Suprapubic skin (tissue), 4 donors: ENCODE results near the gene SEC61A1. TPM values are rescaled to one million over a fixed set of nuclear protein-coding genes. Genes with fewer than 3 reads are reported as not detected.

Source experiments
- DNase-seq, 2 donors: peaks; one replicate each; pipeline ENCODE4 v3.0.0-alpha.2; 2019; ENCODE audit warnings: low spot score in 2 of 2
- H3K27ac ChIP-seq: fragments of 200-600 bp; sonication (generic); one replicate; pipeline ENCODE4 v1.5.1; 2019
- H3K27me3 ChIP-seq: fragments of 200-600 bp; sonication (generic); one replicate; pipeline ENCODE4 v1.5.1; 2019
- H3K36me3 ChIP-seq: fragments of 200-600 bp; sonication (generic); one replicate; pipeline ENCODE4 v1.5.1; 2019
- H3K4me1 ChIP-seq: fragments of 200-600 bp; sonication (generic); one replicate; pipeline ENCODE4 v1.5.1; 2019
- H3K4me3 ChIP-seq: fragments of 200-600 bp; sonication (generic); one replicate; pipeline ENCODE4 v1.5.1; 2019; ENCODE audit warnings: mild to moderate bottlenecking
- H3K9me3 ChIP-seq: fragments of 200-600 bp; sonication (generic); one replicate; pipeline ENCODE4 v1.5.1; 2019
- EP300 ChIP-seq: sonication (generic); formaldehyde crosslinking; IDR thresholded peaks from one replicate; pipeline ENCODE4 v1.6.1; 2017; ENCODE audit warnings: antibody characterized with exemption
- POLR2A ChIP-seq, 2 donors: fragments of 450-650 bp; IDR thresholded peaks; one replicate each; pipeline ENCODE4 v1.6.1; 2017; ENCODE audit warnings: antibody characterized with exemption in 2 of 2, mild to moderate bottlenecking in 2 of 2, moderate library complexity in 2 of 2
- POLR2AphosphoS5 ChIP-seq, 3 donors: sonication (generic); formaldehyde crosslinking; IDR thresholded peaks; one replicate each; pipeline ENCODE4 v1.6.1; 2017; ENCODE audit warnings: antibody characterized with exemption in 3 of 3
- WGBS: methylation state at CpG from one replicate; pipeline ENCODE4 v1.1.5; 2018; 5-methylcytosine and 5-hydroxymethylcytosine counted together
- total RNA-seq, 4 donors: library from RNA; depleted of rRNA; stranded (reverse); fragments of >200 nt; gene quantifications; one replicate each; pipeline ENCODE4 v1.1.0, GENCODE V29; 2016
- TF ChIP-seq, protein P1 (sequence below), 2 donors: fragments of 200-600 bp in 1 of 2; fragments of 450-650 bp in 1 of 2; sonication (generic) in 1 of 2; IDR thresholded peaks; one replicate each; pipeline ENCODE4 v1.5.1; 2016 to 2019; ENCODE audit warnings: antibody characterized with exemption in 2 of 2, mild to moderate bottlenecking in 1 of 2, moderate library complexity in 1 of 2

SEC61A1 gene
- total RNA-seq, 4 donors from 2014 or later = 83.5 to 132 (median 124) TPM

DNA sequence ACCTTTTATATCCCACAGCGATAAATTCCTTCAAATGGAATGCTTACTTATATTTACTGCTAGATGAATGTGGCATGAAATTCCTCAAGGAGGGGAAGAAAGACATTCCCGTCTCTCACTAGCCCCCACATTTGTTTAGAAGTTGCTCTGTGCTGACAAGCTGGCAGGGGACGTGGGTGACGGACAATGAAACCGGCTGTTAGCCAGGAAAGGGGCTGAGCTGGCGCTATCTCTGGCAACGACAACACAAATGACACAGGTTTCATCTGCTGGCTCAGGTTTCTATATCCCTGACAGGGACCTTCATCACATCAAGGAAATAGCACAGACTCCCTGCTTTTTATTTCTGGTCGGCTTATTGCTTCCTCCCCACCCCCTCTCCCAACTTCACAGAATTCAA, 55.6 kb downstream of the SEC61A1 start:
- TF ChIP-seq EP300 = no peak
- no peak for TF ChIP-seq POLR2A (IDR thresholded peaks at IDR 0.05)
- TF ChIP-seq POLR2AphosphoS5 (IDR thresholded peaks at IDR 0.05) = no peak
- TF ChIP-seq, protein P1, sequence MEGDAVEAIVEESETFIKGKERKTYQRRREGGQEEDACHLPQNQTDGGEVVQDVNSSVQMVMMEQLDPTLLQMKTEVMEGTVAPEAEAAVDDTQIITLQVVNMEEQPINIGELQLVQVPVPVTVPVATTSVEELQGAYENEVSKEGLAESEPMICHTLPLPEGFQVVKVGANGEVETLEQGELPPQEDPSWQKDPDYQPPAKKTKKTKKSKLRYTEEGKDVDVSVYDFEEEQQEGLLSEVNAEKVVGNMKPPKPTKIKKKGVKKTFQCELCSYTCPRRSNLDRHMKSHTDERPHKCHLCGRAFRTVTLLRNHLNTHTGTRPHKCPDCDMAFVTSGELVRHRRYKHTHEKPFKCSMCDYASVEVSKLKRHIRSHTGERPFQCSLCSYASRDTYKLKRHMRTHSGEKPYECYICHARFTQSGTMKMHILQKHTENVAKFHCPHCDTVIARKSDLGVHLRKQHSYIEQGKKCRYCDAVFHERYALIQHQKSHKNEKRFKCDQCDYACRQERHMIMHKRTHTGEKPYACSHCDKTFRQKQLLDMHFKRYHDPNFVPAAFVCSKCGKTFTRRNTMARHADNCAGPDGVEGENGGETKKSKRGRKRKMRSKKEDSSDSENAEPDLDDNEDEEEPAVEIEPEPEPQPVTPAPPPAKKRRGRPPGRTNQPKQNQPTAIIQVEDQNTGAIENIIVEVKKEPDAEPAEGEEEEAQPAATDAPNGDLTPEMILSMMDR (IDR thresholded peaks at IDR 0.05) = no peak
- H3K27me3 ChIP-seq = no peaks in the 10 kb centered on the region
- no peak for DNase-seq
- H3K4me1 ChIP-seq = no peaks in the 10 kb centered on the region
- H3K4me3 ChIP-seq = no peak overlapping the region
- H3K27ac ChIP-seq = no peak overlapping the region
- H3K36me3 ChIP-seq = peaks cover 20% of the 10 kb centered on the region
- H3K9me3 ChIP-seq = no peaks in the 10 kb centered on the region
- 77% methylated on average over 8 of the region's 8 CpGs for WGBS

DNA sequence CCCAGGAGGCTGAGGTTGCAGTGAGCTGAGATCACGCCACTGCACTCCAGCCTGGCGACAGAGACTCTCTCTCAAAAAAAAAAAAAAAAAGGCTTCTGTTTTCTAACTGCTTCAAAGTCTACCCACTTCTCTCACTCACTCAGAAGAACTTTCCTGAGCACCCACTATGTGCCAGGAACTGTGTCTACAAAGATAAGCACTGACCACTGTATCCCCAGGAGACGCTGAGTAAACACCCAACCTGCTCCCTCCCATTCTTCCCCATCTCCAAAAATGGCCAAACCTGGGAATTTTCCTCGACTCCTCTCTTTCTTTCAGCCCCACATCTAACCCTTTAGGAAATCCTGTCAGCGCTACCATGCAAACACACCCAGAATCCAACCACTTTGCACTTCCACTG, 58.9 kb downstream of the SEC61A1 start:
- H3K36me3 ChIP-seq = peaks cover 25% of the 10 kb centered on the region

DNA sequence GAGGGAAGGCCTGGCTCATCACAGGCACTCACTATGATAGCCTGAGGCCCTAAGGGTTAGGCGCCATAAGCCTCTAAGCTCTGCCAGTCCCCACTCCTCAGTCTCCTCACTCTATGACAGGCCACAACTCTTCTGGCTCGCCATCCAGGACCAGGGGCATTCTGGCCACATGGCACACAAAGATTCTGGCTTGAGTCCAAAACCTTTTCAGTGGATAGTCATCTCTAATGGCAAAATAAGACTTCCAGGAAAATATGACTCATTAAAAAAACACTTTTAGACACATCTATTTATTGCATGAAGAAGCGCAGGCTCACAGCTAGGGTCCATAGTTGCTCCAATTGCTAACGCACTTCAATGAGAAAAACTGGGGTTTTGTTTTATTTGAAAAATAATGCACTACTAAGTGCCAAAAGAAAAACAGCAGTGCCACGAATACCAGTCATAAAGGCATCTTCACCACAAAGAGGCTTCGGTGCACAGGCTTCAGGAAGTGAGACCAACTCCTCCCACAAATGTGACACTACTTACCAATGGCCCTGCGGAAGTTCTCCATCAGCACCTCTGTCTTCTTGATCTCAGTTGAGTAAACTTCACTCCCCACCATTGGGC, 60.2 kb downstream of the SEC61A1 start:
- Histone ChIP-seq H3K27me3 (no peaks in the 10 kb centered on the region), H3K9me3 (no peaks in the 10 kb centered on the region), H3K36me3 (peaks cover 32% of the 10 kb centered on the region), H3K4me3 (no peak overlapping the region), H3K27ac (no peak overlapping the region), H3K4me1 (no peaks in the 10 kb centered on the region)
- no peak for DNase-seq
- TF ChIP-seq EP300 (no peak), POLR2AphosphoS5 (IDR thresholded peaks at IDR 0.05) (no peak), POLR2A (IDR thresholded peaks at IDR 0.05) (no peak)
- TF ChIP-seq, protein P1 (IDR thresholded peaks at IDR 0.05) = no peak
- 78% methylated on average over 7 of the region's 7 CpGs for WGBS

More for the DNA sequence above, 58.9 kb downstream of the SEC61A1 start:
- H3K4me1 ChIP-seq = no peaks in the 10 kb centered on the region
- no peaks in the 10 kb centered on the region for H3K27me3 ChIP-seq
- H3K4me3 ChIP-seq = no peak overlapping the region
- no peaks in the 10 kb centered on the region for H3K9me3 ChIP-seq
- no peak overlapping the region for H3K27ac ChIP-seq
- WGBS = 96% methylated on average over 5 of the region's 5 CpGs
- no peak for DNase-seq
- TF ChIP-seq POLR2A (IDR thresholded peaks at IDR 0.05) (no peak), EP300 (no peak), POLR2AphosphoS5 (IDR thresholded peaks at IDR 0.05) (no peak)
- TF ChIP-seq, protein P1 (IDR thresholded peaks at IDR 0.05) = no peak

DNA sequence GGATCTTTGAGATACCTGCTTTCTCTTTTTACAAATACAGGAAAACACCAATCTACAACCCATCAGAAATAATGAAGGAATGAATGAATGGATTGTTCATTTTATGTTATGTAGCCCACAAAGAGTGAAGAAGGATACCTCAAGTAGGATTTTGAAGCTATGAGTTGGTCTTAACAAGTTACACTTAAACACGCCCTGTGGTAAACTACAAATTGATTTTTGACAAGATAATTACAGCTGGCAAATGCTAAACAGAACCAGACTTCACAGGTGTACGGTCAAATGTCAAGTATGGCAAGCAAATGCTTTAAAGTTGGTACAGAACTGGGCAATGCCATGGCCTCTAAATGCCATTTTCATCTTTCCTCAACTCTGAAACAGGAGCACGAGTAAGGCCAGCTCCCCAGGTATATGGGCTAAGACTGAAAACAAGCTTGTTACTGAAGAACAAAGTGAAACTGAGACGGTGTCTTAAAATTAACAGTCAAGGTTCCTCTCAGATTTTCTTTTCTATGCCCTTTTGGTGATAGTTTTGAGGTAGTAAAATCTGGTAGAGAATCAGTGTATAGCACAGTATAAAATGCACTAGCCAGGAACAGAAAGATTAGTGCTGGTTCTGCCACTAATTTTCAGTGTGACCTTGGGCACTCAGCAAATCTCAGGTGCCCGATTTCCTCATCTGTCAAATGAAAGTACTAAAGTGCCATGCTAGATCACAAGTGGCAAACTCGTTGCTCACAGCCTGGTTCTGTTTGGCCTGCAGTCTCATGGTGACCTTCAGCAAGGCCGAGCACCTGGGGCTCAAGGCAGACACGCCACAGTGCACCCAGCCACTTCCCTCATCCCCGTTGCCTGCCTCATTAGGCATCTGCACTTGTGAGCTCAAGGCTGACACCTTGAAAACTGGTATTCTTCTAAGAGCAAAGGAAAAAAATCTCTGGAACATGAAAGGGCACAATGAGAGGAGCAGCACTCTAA, 61.9 kb downstream of the SEC61A1 start:
- no peaks in the 10 kb centered on the region for H3K4me1 ChIP-seq
- no peak for DNase-seq
- no peak overlapping the region for H3K4me3 ChIP-seq
- TF ChIP-seq, protein P1 (IDR thresholded peaks at IDR 0.05) = no peak
- TF ChIP-seq EP300 (no peak), POLR2A (IDR thresholded peaks at IDR 0.05) (no peak), POLR2AphosphoS5 (IDR thresholded peaks at IDR 0.05) (no peak)
- H3K36me3 ChIP-seq = peaks cover 27% of the 10 kb centered on the region
- WGBS = 79% methylated on average over 9 of the region's 9 CpGs
- H3K27ac ChIP-seq = no peak overlapping the region
- no peaks in the 10 kb centered on the region for H3K9me3 ChIP-seq
- H3K27me3 ChIP-seq = no peaks in the 10 kb centered on the region

Other genes with a start within 250 kb of the SEC61A1 start
- gene MGLL, start 229.9 kb upstream of the SEC61A1 start, total RNA-seq = 10 to 100 TPM; 37.9 to 54.3 (median 45.2) TPM
- gene KBTBD12, start 137.2 kb upstream of the SEC61A1 start, total RNA-seq = under 1 TPM in 1 of 4 donors, not detected in 3; 0.72 TPM
- gene RUVBL1, start 71.4 kb downstream of the SEC61A1 start, total RNA-seq = 10 to 100 TPM; 16.3 to 35.6 (median 28.3) TPM
- gene EEFSEC, start 101.0 kb downstream of the SEC61A1 start, total RNA-seq = 10 to 100 TPM; 14.3 to 19.4 (median 16.7) TPM